Inflammatory macrophage treated with lipopolysaccharide for 4 hours (primary cell): ENCODE results near the gene USP48.

Source experiments
- DNase-seq: peaks from one replicate; pipeline ENCODE4 v3.0.0-alpha.2; 2020

The USP48 gene

DNA sequence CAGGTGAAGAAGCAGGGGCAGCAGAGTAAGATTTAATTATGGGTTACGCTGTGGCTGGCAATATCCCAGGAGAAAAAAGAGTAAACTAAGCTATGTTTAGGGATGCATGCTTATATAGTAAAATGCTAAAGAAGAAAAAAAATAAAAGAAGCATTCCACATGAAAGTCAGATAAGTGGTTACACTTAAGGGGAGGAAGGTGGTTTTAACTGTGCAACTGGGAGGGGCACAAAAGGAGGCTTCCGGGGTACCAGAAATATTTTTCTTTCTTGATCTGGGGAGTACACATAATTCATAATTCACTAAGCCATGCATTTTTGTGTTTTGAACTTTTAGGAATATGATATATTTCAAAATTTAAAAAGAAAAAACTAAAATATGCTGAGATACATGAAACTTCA is 39.5 kb downstream of the USP48 start:
- no peak for DNase-seq

DNA sequence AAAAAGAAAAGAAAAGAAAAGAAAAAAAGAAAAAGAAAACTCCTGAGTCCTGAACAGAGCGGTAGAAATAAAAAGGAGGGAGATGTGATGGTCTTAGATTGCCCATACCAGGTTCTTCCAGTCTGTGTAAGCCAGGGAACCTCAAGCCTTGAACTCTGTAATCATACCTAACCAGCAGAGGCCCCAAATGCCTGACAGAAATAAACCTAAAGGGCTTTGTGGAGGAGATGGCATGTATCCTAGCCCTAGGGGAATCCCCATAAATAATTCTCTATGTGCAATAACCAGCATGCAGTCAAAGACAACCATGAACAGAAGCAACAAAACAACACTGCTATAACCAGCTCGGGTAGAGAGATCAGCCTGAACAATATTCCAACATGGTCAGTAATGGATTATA is 40.4 kb downstream of the USP48 start:
- no peak for DNase-seq

DNA sequence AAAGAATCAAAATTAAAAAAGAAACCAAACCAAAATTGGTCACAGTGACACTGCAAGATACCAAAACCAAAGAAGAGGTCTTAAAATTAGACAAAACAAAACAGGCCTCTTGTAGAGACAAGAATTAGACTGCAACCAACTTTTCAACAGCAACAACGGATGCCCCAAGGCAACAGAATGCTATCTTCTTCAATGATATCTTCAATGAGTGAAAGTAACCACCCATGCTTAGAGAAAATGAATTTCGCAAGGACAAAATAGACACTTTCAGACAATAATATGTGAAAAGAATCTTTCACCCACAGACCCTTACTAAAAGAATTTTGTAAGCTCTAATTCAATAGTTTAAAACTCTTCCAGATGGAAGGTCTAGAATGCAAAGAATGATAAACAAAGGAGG is 41.7 kb downstream of the USP48 start:
- no peak for DNase-seq

DNA sequence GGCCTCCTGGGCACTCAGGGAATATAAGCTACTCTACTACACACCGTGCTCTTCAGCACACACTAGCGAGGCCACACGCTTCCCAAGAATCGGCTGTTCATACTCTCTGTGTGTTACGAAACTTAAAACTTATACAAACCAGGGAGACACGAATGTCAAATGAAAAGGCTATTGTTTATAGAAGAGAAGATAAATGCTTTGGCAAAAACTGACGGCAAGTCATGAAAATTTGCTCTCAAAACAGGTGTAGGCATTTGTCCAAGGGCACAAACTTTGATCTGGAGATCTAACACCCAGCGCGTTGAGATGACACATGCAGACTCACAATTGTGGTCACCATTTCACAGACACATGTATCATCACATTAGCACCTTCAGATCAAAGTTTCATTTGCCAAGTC is 46.1 kb downstream of the USP48 start:
- no peak for DNase-seq

DNA sequence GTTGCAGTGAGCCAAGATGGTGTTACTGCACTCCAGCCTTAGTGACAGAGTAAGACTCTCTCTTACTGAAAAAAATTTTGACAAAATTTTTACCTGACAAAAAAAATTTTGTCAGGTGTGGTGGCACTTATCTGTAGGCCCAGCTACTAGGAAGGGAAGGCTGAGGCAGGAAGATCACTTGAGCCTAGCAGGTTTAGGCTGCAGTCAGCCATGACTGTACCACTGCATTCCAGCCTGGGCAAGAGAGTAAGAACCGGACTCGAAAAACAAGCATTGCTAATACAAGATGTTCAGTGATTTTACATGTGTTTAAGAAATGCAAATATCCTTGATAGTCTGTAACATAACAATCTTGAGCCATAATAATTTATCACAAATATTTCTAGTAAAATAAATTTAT is 46.9 kb downstream of the USP48 start:
- no peak for DNase-seq

DNA sequence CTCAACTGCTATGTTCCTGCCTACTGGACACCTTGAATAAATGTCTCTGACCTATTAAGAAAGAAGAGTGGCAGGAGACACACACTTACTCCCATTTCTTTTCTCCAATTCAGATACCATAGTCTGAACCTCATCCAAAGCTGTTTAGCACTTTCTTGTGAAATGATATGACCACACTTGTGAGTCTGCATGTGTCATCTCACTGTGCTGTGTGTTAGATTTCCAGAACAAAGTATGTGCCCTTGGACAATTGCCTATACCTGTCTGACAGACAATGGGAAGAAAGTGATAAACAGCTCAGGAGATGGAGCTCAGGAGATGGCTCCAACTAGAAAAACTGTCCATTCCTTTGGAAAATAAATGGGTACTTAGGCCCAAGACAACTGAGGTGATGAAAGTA is 48.4 kb downstream of the USP48 start:
- DNase-seq, result no peak

DNA sequence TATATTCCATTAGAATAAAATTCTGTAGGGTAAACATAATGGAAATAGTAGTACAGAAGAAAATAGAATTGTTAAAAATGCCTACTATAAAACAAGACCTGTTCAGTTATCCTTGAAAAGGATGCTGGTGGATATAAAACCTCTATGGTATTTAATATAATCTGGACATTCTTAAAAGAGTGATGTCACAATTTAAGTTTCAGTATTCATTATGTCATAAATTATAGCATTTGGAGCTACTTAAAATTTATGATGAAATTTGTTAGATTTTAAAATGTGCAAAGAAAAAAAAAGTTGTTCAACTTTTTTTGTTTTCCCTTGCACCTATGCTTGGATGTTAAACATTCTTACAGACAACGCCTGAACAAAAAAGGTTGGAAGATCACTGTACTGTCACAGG is 50.3 kb downstream of the USP48 start:
- DNase-seq, result no peak

DNA sequence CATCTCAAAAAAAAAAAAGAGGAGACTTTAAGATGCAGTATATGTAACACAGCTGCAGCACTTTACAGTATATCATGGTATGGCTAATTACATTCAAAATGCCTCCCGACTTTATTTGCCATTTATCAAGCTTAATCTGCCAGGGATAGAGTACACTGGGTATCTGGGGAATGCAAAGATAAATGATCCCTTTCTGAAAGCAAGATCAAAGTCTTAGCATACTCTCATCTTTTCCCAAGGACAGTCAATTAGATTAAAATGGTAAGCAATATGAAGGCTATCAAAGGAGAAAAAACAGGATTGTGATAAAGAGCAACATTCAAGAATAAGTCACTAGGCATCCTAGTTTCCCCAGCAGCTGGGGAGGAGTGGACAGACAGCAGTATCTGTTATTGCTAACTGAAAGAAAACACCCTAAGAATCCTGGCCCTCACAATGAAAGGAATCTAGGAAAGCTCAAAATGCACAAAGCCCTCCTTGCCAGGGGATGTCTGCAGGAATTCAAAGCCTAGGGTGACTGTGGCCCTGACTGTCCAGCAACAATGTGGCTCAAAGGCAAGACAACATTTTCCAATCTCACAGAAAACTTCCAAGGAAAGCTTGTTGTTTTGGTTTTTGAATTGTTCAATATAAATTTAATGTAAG is 57.1 kb downstream of the USP48 start:
- DNase-seq, result no peak

DNA sequence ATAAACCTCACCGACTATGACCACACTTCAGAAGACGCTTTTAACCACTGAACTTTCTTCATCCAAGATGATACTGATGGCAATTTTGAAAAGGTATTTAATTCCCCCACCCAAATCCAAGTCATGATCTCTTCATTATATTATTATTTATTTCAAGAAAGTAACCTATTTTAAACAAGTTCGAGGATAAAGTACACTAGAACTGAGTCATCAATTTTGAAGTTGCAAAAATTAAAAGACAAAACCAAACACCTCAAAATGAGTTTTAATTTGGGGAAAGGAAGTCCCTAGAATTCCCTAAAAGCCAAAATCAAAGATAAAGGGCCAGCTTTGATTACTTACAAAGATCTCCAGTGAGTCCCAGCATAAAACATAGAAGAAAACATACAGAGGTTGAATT is 58.4 kb downstream of the USP48 start:
- no peak for DNase-seq

DNA sequence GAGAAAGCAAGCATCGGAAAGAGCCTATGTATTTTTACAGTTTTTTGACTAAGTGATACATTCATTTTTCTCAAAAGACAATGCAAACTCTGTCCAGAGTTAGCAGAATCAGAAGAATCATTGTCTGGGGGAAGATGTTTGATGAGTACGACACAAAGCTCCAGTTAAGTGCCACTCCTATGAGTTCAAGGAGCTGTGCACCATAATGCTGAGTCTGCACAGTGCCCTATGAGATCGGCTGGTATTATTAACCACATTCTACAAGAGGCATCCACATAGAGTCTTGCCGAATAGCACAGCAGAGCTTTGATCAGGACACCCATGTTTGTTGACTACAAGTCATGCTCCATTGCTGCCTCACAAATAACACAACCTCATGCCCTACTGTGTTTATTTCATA is 58.9 kb downstream of the USP48 start:
- no peak for DNase-seq

DNA sequence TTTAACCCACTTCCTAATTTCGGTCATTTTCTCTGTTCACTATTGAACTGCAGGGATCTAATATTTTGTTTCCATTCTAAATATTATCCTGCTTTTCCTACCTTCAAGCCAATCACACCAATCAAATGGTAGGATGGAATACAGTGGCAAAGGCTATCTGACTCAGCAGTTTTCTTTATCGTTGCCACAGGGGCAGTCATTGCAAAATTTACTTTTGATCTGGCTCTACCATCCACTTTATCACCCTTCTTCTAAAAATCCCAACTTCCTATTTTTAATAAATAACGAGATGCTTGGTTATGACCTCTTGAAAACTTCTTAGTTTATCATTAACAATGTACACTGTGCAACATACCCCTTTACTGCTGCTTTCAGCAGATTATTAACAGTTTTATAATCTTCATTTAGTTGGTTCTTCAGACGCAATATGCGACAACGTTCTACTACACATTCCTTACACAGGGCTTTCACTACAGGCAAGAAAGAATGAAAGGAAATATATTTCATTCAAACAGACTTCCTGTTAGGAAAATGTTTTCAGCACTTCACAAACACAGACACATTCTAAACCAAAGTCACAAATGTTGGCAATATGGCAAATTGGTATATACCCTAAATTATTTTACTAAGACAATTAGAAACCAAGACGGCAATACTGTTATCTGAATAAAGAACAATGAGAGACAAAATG is 61.5 kb downstream of the USP48 start:
- DNase-seq, result peak; percentile 27

DNA sequence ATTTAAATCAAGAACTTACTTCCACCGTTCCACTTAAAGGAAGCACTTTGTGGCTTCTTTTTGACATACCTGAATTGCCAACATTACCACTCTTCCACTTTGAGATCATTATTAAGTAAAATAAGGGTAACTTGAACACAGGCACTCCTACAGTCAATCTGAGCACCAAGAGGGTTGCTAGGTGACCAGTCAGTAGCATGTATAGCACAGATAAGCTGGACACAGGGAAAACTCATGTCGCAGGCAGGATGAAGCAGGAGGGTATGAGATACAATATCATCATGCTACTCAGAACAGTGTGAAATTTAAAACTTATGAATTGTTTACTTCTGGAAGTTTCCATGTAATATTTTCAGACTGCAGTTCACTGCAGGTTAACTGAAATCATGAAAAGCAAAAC is 66.8 kb downstream of the USP48 start:
- DNase-seq, result no peak

DNA sequence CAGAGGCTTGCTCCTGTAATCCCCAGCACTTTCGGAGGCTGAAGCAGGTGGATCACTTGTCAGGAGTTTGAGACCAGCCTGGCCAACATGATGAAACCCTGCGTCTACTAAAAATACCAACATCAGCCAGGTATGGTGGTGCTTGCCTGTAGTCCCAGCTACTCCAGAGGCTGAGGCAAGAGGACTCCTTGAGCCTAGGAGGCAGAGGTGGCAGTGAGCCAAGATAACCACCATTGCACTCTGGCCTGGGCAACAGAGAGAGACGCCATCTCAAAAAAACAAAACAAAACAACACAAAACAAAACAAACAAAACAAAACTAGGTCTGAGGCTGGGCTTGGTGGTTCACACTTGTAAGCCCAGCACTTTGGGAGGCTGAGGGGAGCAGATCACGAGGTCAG is 75.1 kb downstream of the USP48 start:
- no peak for DNase-seq

DNA sequence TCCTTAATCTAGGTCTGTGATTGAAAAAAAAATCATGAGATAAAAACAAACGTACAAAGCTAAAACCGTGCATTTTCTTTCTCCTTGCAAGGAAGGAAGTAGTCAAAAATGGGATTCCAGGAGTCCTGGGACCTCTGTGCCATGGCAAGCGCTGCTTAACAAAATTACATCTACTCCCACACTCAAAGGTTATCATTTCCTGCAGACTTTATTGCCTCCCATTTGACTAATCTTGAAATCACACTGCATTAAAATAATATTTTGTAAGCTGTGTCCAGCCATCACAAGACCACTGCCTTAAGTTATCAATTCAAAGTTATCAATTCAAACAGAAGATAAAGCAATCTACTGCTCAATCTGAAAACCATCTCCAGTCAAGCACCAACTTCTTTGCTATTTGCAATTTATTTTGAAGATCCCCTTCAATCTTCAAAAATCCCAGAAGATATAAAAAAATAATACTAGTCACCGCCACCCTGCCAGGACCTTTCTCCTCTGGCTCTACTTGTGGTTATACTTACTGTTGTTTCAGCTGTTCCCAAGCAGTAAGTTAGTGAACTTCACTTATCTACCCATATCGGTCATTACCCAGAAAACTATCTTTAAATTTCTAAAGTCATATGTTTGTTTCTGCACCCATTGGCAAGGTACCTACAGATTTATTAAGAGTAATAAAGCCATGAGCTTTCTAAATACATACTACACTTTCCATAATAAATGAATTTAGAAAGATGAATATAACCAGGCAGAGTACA is 75.7 kb downstream of the USP48 start:
- DNase-seq, result no peak

DNA sequence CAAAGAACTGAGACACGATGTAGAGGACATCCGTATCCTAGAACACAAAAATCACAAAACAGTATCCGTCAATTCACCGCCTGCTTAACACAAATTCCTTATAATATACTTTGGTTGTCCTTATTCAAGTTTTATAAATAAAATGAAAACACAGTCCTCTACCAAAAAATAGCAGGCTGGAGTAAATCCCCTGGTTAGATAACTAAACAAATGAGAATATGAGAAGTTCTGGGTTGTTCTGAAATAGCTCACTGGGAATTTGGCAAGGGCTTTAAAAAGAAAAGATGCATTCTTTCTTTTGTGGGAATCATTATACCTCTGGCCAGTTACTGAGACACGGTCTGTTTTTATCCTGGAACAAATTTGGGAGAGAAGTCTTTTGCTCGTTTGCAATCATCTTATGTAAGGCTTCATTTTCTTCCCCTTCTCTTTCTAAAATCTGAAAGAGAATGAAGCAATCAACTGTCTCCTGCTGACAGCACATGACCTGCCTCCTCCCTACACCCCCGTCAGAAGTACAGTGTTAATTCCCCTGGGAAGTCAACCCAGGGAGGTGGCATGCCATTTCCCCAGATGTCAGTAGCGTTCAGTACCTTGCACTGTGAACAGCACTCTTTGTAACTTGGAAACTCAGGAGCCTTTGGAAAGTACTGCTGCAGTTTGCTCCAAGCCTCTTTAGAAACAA is 76.7 kb downstream of the USP48 start:
- peak; percentile 71 for DNase-seq

DNA sequence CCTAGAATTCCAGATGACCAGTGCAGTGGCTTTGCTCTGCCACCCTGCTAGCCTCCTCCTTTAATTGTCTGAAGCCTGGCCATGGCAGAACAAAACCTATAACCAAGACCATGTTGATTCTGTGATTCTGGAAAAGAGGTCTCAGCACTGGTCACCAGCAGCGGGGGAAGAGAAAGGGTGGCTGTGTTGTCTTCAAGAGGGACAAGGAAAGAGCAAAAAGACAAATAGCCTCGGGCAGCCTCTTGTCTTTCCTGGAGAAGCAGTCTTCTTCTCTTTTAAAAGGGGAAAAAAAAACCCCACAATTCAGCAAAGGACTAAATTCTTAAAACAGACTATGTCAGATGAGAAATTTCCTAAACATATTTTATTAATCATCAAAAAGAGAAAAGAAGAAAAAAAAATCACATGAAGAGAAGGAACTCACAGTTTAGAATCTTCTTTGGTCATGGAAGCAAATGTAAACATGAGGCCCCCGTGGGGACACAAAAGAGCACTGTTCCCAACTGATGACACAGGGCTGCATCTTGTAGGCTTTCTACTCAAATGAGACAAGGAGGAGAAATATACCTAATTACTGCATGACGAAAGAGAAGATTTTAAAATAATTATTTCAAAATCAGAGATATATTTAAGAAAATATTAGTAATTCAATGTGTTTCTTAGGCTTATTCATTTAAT is 77.5 kb downstream of the USP48 start:
- DNase-seq, result no peak

DNA sequence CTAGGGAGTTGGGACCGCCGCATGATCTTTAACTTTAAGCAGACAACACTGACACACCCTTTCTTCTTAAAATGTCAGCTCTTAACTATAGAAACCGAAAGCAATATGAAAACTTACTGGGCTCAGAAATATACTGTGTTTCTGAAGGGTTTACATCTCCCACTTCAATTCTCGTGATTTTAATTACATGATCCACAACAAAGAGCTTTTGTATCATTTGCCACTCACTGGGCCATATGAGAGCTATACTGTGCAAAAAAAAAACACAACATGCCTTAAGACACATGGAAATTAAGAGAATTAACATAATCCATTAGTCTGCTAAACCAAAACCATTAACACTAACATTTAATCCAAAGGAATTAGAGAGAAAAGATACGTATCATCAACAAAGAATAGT is 78.8 kb downstream of the USP48 start:
- DNase-seq, result no peak

DNA sequence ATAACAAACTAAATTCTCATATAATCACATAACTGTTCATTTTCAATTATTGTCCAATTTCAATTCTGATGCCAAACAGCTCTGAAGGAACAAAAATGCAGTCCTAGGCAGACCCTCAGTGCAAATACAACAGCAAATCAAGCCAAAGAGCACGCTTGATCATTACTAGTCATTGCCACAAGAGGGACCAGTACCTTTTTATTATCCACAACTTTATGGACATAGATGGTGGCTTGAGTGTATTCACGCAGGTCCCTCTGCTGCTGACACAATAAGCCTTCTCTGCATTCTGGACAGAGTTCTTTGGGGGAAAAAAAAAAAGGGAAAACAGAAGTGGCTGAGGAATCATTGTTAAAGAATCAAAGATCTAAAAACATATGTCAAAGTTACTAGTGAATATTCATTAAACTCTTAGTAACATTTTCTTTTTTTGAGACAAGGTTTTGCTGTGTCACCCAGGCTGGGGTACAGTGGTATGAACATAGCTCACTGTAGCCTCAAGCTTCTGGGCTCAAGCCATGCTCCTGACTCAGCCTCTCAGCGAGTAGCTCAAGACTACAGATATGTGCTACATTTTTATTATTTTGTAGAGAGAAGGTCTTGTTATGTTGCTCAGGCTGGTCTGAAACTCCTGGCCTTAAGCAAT is 79.5 kb downstream of the USP48 start:
- peak; percentile 41 for DNase-seq

DNA sequence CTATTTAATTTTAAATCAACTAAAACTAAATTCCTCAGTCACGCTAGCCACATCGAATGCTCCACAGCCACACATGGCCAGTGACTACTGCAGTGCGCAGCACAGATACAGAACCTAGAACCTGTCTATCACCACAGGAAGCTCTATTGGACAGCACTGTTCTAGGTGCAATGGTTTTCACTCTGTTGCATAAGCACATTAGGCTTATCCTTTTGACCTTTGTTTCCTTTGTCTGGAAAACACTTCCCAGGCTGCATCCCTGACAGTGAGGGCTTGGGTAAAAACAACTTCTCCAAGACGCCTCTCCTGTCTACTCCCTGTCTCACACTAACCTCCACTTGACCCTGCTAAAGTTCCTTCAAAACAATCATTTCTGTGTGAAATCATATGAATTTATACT is 80.2 kb downstream of the USP48 start:
- no peak for DNase-seq

DNA sequence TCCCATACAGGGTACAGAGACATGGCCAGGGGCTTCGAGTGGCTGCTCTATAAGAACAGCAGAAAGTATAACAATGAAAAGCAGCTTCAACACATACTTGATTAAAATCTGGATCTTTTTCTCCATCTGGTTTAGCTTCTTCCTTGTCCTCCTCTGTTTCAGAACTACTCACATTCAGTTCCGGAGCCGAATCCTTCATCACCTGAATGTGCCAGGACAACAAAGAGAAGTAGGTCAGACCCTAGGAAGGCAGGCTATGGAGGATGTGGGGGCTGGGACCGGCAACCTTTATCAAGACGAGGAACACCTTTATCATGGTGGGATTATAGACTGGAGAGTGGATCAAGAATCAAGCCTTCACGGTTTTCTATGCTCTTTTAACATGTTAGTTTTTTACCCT is 81.5 kb downstream of the USP48 start:
- DNase-seq, result no peak

DNA sequence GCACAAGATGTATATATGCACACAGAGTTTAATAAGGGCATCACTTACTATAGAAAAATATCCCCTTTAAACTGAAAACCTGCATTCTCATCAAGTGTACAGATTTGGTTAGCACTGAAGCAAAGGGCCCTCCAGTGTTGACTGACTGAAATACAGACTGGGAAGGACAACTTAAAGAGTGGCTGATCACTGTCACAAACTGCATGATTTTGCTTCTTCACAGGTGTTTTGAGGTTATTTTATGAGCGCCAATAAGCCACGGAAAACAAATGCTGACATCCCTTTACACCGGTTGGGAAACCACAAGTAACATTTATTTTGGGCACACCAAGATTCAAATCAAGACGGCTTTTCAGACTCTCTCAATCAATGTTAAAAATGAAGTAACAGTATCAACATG is 82.9 kb downstream of the USP48 start:
- no peak for DNase-seq

DNA sequence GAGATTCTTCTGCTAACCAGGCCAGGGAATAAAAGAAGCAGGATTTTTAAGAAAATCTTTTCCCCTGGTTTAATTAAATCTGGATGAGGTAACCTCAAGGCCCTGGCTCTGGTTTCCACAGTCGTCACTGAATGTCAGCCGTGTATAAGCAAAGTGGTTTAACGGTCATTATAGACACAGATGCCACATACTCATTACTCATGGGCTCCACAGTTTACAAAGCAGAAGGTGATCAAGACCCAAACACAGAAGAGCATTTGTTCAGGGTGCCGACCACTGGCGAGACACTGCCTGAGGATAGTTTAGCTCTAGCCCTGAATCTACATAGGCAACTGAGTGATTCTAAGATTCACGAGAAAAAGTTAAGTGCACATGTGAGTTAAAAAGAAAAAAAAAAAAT is 86.0 kb downstream of the USP48 start:
- DNase-seq, result no peak

DNA sequence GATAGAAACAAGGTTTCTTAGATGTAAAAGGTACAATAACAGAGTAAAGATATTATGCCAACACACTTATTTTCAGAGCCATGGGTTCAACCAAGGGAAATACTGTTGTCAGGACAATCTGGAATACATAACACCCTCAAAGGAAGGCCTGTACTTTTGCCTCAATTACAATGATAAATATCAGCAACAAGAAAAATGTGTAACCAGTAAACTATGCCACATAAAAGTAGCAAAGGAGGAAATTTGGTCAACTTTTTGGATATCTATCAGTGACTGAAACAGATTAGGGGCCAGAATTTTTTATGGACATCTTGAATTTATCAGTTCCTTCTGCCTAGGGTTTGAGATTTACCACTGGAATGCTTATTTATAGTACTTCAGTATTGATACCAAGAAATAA is 89.2 kb downstream of the USP48 start:
- DNase-seq, result no peak
